H1 (cell line): ENCODE measurements around the gene FAM98C. TPM values are rescaled to one million over a fixed set of nuclear protein-coding genes. Genes with fewer than 3 reads are reported as not detected.

Experiments used
- EGR1 ChIP-seq: IDR thresholded peaks from 2 replicates; pipeline ENCODE4 v1.6.1; 2011; ENCODE audit warnings: low read depth, low read length, borderline replicate concordance
- PHF8 ChIP-seq: fragments of 200-600 bp; sonication (generic); conservative IDR thresholded peaks from 2 replicates; pipeline ENCODE4 v1.7.1; 2012; ENCODE audit warnings: low read depth, mild to moderate bottlenecking, inconsistent platforms, low read length, moderate library complexity
- POLR2A ChIP-seq, 2 experiments: IDR thresholded peaks; 1 replicate in 1 of 2; 2 replicates in 1 of 2; pipeline ENCODE4 v1.6.1; 2011; ENCODE audit warnings: low read depth in 2 of 2, low read length in 2 of 2, mild to moderate bottlenecking in 2 of 2; ENCODE audit errors: control extremely low read depth in 1 of 2
- POLR2AphosphoS5 ChIP-seq: IDR thresholded peaks from 2 replicates; pipeline ENCODE4 v1.6.1; 2011; ENCODE audit warnings: low read depth, low read length
- RNF2 ChIP-seq: fragments of 200-900, 300-1000 bp; sonication (generic); IDR thresholded peaks from 2 replicates; pipeline ENCODE4 v1.7.1; 2016; ENCODE audit warnings: borderline replicate concordance, low read depth, mild to moderate bottlenecking, antibody characterized with exemption, low read length; ENCODE audit not compliant: poor library complexity, severe bottlenecking; ENCODE audit errors: missing control alignments
- SIRT6 ChIP-seq: IDR thresholded peaks from one replicate; pipeline ENCODE4 v1.7.1; 2012; ENCODE audit warnings: low read length, inconsistent platforms
- TAF1 ChIP-seq: IDR thresholded peaks from 2 replicates; pipeline ENCODE4 v1.6.1; 2011; ENCODE audit warnings: mild to moderate bottlenecking, low read depth, low read length
- USF2 ChIP-seq: IDR thresholded peaks from 2 replicates; pipeline ENCODE4 v1.6.1; 2011; ENCODE audit warnings: low read length, improper control_type of control experiment
- polyA plus RNA-seq, 7 experiments: library from polyadenylated mRNA; depleted of rRNA in 3 of 7; stranded (reverse) in 5 of 7; unstranded in 2 of 7; fragments of >200 nt in 5 of 7; fragments of 200-250 nt in 2 of 7; gene quantifications; 1 replicate in 5 of 7; 2 replicates in 1 of 7; 4 replicates in 1 of 7; pipeline versions ENCODE4 v1.2.1 to v1.2.3, GENCODE V29; 2011 to 2013; ENCODE audit warnings: missing spikeins in 2 of 7, mixed read lengths in 2 of 7
- total RNA-seq: library from RNA; stranded (reverse); fragmentation: NEBNext Ultra II Directional; extraction: Animal tissue kit (Norgen Biotek cat#: 25700); gene quantifications from 2 replicates; pipeline ENCODE4 v1.2.1, GENCODE V29; 2021

Gene FAM98C
- total and polyA plus RNA-seq, 2 of the 8 experiments (the other 6 are each of a cell fraction or from before 2014, with no cell fraction given) = 6.1 to 9.4 TPM

GRCh38 chr19:38388349-38389100, 14.4 kb upstream of the FAM98C start, which contains the start of gene SPRED3 (continued):
- peak; percentile 12; the same call in 1 of the 2 replicates for TF ChIP-seq TAF1
- TF ChIP-seq RNF2 = no peak
- TF ChIP-seq USF2 = no peak
- 0 out of 2 replicates have a peak, but pooled peaks have one; percentile 3 for TF ChIP-seq POLR2AphosphoS5
- peak; percentile 45 for TF ChIP-seq PHF8
- TF ChIP-seq POLR2A (IDR thresholded peaks at IDR 0.05; ENCODE audit: control extremely low read depth in 1 of 2, low read depth in 2 of 2, low read length in 2 of 2) = peak in 1 of 2 experiments; percentile 37; a peak in 1 of 3 replicates
- TF ChIP-seq SIRT6 = no peak
- peak; percentile 23; the same call in 1 of the 2 replicates for TF ChIP-seq EGR1
